ENCODE measurements around the gene NPR2.

The NPR2 gene

GRCh38 chr9:35748242-35748857 lies 43.0 kb upstream of the NPR2 start:
- DNase-seq (ENCODE audit: extremely low read depth, low read depth) = no peak
- H3K4me3 ChIP-seq (replicated peaks; ENCODE audit: low read depth, low read length) = peak overlapping the region; percentile 93
- TF ChIP-seq CTCF (IDR thresholded peaks at IDR 0.05; ENCODE audit: low read depth, low read length, missing control alignments) = no peak

- DNase-seq (ENCODE audit: extremely low read depth, low read depth) = no peak
- no peak for TF ChIP-seq CTCF (IDR thresholded peaks at IDR 0.05; ENCODE audit: low read depth, low read length, missing control alignments)
- peak within 1 kb of the TSS; percentile 93 for H3K4me3 ChIP-seq (replicated peaks; ENCODE audit: low read depth, low read length)
Measured at GRCh38 chr9:35748858-35749514, 42.4 kb upstream of the NPR2 start, which contains the start of the genes GBA2 and RGP1. Gene GBA2 (minus strand): TSS chr9:35749228. CDS start chr9:35748704, 524 bp downstream. Gene RGP1 (plus strand): TSS chr9:35749287. CDS start chr9:35749756, 469 bp downstream.

- TF ChIP-seq CTCF (IDR thresholded peaks at IDR 0.05; ENCODE audit: low read depth, low read length, missing control alignments) = no peak
- DNase-seq (ENCODE audit: extremely low read depth, low read depth) = no peak
- H3K4me3 ChIP-seq (replicated peaks; ENCODE audit: low read depth, low read length) = peak overlapping the region; percentile 93
Measured at GRCh38 chr9:35749515-35750255, 41.7 kb upstream of the NPR2 start.

GRCh38 chr9:35750256-35750531 lies 41.2 kb upstream of the NPR2 start:
- no peak for DNase-seq (ENCODE audit: extremely low read depth, low read depth)
- no peak for TF ChIP-seq CTCF (IDR thresholded peaks at IDR 0.05; ENCODE audit: low read depth, low read length, missing control alignments)
- H3K4me3 ChIP-seq (replicated peaks; ENCODE audit: low read depth, low read length) = peak overlapping the region; percentile 93

GRCh38 chr9:35753466-35753865 lies 37.9 kb upstream of the NPR2 start:
- no peak for DNase-seq (ENCODE audit: extremely low read depth, low read depth)
- TF ChIP-seq CTCF (IDR thresholded peaks at IDR 0.05; ENCODE audit: low read depth, low read length, missing control alignments) = no peak
- H3K4me3 ChIP-seq (replicated peaks; ENCODE audit: low read depth, low read length) = no peak overlapping the region

GRCh38 chr9:35754264-35754663 lies 37.1 kb upstream of the NPR2 start, which contains the start of gene MSMP:
Gene MSMP (minus strand): TSS chr9:35754276. CDS start chr9:35754129, 147 bp downstream.
- DNase-seq (ENCODE audit: extremely low read depth, low read depth) = no peak
- TF ChIP-seq CTCF (IDR thresholded peaks at IDR 0.05; ENCODE audit: low read depth, low read length, missing control alignments) = no peak
- H3K4me3 ChIP-seq (replicated peaks; ENCODE audit: low read depth, low read length) = no peak within 1 kb of the TSS

Measured in HFF-Myc (cell line).